Prostate gland (tissue), 2 donors: Measurements from ENCODE around the gene VPS13D.

Experiments used
- POLR2A ChIP-seq: fragments of 450-650 bp; IDR thresholded peaks from one replicate; pipeline ENCODE4 v1.6.1; 2016; ENCODE audit warnings: antibody characterized with exemption, mild to moderate bottlenecking
- POLR2AphosphoS5 ChIP-seq: sonication (generic); formaldehyde crosslinking; IDR thresholded peaks from one replicate; pipeline ENCODE4 v1.6.1; 2017; ENCODE audit warnings: antibody characterized with exemption
- TF ChIP-seq, protein P1 (sequence below), 4 experiments: fragments of 200-600 bp in 2 of 4; fragments of 450-650 bp in 2 of 4; sonication (generic) in 2 of 4; IDR thresholded peaks; 1 replicate in 3 of 4; 2 replicates in 1 of 4; pipeline ENCODE4 v1.5.1; 2016 to 2019; ENCODE audit warnings: antibody characterized with exemption in 4 of 4, mild to moderate bottlenecking in 2 of 4, moderate library complexity in 2 of 4

DNA sequence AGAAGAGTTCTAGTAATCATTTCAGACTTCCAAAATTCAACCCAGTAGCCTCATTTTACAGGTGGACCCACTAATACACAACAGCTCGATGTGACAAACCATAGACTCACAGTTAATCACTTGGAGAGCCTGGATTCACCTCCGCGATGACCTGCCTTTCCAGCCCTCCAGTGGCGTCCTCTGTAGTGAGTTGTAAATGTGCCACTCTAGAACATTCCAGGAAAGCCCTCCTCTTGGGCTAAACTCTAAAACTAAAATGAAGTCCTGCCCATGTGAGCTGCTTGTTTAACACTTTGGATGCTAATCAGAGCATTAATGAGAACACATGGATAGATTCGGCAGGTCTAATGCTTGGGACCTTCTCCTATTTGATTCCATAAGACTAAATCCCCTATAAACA, 247.5 kb downstream of the VPS13D start:
- TF ChIP-seq POLR2A (no peak), POLR2AphosphoS5 (no peak)
- TF ChIP-seq, protein P1, sequence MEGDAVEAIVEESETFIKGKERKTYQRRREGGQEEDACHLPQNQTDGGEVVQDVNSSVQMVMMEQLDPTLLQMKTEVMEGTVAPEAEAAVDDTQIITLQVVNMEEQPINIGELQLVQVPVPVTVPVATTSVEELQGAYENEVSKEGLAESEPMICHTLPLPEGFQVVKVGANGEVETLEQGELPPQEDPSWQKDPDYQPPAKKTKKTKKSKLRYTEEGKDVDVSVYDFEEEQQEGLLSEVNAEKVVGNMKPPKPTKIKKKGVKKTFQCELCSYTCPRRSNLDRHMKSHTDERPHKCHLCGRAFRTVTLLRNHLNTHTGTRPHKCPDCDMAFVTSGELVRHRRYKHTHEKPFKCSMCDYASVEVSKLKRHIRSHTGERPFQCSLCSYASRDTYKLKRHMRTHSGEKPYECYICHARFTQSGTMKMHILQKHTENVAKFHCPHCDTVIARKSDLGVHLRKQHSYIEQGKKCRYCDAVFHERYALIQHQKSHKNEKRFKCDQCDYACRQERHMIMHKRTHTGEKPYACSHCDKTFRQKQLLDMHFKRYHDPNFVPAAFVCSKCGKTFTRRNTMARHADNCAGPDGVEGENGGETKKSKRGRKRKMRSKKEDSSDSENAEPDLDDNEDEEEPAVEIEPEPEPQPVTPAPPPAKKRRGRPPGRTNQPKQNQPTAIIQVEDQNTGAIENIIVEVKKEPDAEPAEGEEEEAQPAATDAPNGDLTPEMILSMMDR (IDR thresholded peaks at IDR 0.05) = no peak
